ENCODE data around the gene RWDD3.

- TF ChIP-seq POLR2A (IDR thresholded peaks at IDR 0.05): no peak
- TF ChIP-seq CTCF (IDR thresholded peaks at IDR 0.05): no peak
Measured at GRCh38 chr1:95195046-95195445, 39.0 kb upstream of the RWDD3 start.
